Uterus (tissue), 2 donors: ENCODE measurements around the gene DOCK1.

Experiments used
- POLR2A ChIP-seq, 2 donors: fragments of 450-650 bp; IDR thresholded peaks; one replicate each; pipeline ENCODE4 v1.6.1; 2016; ENCODE audit warnings: antibody characterized with exemption in 2 of 2, mild to moderate bottlenecking in 1 of 2, moderate library complexity in 1 of 2
- TF ChIP-seq, protein P1 (sequence below), 4 experiments: fragments of 200-600 bp in 2 of 4; fragments of 450-650 bp in 2 of 4; sonication (generic) in 2 of 4; IDR thresholded peaks; one replicate each; pipeline ENCODE4 v1.5.1; 2016 to 2019; ENCODE audit warnings: antibody characterized with exemption in 4 of 4, mild to moderate bottlenecking in 2 of 4, moderate library complexity in 1 of 4

- TF ChIP-seq, protein P1, sequence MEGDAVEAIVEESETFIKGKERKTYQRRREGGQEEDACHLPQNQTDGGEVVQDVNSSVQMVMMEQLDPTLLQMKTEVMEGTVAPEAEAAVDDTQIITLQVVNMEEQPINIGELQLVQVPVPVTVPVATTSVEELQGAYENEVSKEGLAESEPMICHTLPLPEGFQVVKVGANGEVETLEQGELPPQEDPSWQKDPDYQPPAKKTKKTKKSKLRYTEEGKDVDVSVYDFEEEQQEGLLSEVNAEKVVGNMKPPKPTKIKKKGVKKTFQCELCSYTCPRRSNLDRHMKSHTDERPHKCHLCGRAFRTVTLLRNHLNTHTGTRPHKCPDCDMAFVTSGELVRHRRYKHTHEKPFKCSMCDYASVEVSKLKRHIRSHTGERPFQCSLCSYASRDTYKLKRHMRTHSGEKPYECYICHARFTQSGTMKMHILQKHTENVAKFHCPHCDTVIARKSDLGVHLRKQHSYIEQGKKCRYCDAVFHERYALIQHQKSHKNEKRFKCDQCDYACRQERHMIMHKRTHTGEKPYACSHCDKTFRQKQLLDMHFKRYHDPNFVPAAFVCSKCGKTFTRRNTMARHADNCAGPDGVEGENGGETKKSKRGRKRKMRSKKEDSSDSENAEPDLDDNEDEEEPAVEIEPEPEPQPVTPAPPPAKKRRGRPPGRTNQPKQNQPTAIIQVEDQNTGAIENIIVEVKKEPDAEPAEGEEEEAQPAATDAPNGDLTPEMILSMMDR (IDR thresholded peaks at IDR 0.05) = no peak
- TF ChIP-seq POLR2A (IDR thresholded peaks at IDR 0.05) = no peak
Observed at GRCh38 chr10:126908225-126908624, 3.0 kb downstream of the DOCK1 start.
